Renal cortical epithelial cell (primary cell): ENCODE results near the gene PLEKHG2. TPM values are rescaled to one million over a fixed set of nuclear protein-coding genes. Genes with fewer than 3 reads are reported as not detected.
"Not testable (repeated sequence)": the region's sequence is repeated elsewhere in the genome, so short reads cannot be mapped to it uniquely, and the experiment has no call there.

Experiments used
- DNase-seq: peaks from one replicate; pipeline ENCODE4 v3.0.0-alpha.2; 2011; ENCODE audit warnings: low read depth
- total RNA-seq: library from RNA; depleted of rRNA; stranded (reverse); fragments of >200 nt; gene quantifications from 2 replicates; pipeline ENCODE4 v1.2.3, GENCODE V29; 2014

PLEKHG2 gene, protein sequence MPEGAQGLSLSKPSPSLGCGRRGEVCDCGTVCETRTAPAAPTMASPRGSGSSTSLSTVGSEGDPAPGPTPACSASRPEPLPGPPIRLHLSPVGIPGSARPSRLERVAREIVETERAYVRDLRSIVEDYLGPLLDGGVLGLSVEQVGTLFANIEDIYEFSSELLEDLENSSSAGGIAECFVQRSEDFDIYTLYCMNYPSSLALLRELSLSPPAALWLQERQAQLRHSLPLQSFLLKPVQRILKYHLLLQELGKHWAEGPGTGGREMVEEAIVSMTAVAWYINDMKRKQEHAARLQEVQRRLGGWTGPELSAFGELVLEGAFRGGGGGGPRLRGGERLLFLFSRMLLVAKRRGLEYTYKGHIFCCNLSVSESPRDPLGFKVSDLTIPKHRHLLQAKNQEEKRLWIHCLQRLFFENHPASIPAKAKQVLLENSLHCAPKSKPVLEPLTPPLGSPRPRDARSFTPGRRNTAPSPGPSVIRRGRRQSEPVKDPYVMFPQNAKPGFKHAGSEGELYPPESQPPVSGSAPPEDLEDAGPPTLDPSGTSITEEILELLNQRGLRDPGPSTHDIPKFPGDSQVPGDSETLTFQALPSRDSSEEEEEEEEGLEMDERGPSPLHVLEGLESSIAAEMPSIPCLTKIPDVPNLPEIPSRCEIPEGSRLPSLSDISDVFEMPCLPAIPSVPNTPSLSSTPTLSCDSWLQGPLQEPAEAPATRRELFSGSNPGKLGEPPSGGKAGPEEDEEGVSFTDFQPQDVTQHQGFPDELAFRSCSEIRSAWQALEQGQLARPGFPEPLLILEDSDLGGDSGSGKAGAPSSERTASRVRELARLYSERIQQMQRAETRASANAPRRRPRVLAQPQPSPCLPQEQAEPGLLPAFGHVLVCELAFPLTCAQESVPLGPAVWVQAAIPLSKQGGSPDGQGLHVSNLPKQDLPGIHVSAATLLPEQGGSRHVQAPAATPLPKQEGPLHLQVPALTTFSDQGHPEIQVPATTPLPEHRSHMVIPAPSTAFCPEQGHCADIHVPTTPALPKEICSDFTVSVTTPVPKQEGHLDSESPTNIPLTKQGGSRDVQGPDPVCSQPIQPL (N-terminal part only)
- 6.1 and 12.9 TPM in 2 replicates for total RNA-seq

DNA sequence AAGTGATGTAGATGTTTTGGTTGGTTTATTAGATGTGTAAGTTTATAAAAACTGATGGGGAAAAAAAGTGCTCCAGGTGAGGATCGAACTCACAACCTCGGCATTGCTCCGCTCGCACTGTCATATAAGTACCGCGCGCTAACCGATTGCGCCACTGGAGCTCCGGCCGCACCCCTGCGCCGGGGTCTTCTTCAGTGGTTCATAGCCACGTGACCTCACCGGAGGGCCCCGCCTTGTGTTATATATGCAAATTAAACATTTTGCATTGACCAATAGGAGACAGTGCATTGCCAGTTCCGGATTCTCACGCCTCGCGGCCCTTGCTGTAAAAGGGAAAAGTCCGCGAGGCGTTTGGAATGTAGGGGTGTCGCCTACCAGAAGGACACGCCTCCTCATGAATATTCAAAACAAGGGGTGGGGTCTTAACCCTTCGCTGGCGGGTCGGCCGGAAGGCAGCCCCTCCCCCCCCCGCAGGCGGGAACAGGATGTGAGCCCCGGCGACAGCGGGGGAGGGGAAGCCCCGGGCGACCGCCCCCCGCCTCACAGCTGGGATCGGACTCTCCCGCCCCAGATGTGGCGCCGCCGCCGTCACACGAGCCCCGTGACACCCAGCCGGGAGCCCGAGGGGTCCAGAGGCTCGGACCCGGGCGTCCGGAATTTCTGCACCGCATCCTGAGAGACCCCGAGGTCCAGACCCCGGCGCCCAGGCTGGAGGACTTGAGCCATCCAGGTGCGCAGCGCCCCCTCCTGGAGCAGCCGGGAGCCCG, at the start of gene PLEKHG2:
Gene PLEKHG2, plus strand, starts transcription at position 570 of the 767 bp plus-strand sequence. CDS start 1,418 bp downstream, outside the sequence.
- DNase-seq: peak; percentile 99

DNA sequence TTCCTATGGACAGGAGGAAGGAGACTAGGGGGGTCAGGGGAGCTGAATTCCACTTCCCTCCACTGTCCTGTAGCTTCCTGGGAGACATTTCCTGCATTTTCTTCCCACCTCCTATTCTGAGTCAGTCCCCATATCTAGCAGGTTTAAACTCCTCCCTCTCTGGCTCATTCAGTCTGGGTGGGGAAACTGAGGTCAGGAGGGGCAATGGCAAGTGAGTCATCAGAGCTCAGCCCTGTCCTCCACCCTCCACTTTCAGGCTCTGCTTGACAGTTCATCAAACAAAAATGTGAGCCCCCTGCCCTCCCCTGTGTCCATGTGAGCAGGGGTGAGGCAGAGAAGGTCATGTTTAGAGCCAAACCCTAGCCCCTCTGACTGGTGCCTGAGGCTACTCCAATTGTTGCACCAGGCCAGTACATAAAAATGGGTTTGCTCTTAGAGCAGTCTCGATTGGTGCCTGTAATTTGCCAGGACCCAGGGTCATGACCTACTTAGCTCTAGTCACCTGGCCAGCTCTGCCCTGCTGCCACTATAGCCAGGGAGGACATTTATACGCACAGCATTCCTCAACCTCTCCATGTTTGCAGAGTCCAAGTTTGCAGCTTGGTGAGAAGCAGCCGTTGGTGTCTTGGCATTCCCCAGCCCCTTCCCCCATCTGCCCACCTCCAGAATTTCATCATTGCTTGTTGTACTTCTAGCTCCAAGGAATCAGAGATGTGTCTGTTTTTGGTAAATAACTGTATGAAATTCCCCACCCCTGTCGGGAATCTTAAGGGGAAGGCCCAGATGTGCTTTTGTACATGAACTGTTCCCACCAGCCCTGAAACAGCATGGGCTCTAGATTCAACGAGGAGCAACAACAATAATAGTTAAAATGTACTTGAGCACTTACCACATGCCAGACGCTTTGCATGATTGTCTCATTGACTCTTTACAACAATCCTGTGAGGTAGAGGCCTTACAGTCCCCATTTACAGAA, 49.5 kb upstream of the PLEKHG2 start:
- DNase-seq: peak; percentile 90

DNA sequence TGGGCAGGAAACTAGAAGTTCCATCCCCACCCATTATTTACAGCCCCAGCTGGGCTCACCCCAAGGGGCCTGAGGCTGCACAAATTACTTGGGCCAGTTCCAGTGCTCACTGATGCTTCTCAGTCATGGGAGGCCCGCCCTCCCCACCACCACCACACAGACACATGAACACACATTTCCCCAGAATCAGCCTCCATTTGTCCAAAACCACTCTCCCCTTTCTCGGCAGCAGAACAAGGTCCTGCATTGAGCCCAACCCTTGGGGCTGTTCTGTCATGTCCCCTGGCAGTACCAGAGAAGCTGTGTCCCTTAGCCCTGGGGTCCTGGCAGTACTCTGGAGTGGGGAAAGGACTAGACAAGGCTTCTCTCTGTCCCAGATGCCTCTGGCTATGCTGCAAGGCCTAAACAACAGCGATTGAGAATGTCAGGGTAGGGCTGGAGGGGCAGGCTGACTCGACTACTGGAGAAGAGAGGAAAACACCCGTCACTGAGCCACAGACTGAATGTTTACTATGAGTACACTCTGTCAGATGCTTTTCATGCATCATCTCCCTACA, 48.5 kb upstream of the PLEKHG2 start:
- DNase-seq: peak; percentile 66

DNA sequence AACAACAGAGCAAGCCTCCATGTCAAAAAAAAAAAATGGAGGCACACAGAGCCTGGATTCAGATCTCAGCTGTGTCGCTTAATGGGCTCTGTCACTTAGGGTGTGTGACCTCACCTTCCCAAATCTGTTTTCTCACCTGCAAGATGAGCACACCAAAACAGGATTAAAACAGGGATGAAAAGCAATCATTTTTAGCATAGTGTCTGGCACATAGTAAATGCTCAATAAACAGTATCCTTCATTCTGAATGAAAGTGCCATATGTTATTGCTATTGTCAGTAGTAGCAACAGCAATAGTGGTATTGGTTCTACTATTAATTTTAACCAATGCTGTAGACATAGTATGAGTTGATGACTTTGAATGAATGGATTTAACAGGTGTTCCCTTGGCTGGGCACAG, 46.9 kb upstream of the PLEKHG2 start:
- DNase-seq: no peak

DNA sequence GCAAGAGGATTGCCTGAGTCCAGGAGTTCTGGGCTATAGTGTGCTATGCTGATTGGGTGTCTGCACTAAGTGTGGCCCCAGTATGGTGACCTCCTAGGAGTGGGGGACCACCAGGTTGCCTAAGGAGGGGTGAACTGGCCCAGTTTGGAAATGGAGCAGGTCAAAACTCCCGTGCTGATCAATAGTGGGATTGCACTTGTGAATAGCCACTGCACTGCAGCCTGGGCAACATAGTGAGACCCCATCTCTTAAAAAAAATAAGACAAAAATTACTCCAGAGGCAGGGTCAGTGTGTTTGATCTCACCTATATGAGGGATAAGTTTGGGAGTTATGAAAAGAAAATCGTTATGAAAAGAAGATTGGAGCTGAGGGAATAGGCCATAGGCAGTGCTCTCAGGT, 43.3 kb upstream of the PLEKHG2 start:
- no peak for DNase-seq

DNA sequence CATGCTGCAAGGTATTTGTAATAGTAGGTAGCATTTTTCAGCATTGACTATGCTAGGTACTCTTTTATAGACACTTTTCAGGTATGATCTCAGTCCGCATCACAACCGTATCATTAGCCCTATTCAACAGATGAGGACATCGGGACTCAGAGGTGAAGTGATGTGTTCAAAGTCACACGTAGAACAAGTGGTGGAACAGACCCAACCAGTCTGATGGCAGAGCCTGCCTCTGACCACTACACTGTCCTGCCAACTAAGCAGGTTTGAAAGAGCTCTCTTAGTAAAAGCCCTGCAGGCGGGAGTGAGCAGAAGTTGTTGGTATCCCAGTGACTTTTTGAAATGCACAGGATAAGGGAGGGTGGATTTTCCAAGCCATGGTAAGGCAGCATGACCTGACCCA, 41.7 kb upstream of the PLEKHG2 start:
- DNase-seq: no peak

DNA sequence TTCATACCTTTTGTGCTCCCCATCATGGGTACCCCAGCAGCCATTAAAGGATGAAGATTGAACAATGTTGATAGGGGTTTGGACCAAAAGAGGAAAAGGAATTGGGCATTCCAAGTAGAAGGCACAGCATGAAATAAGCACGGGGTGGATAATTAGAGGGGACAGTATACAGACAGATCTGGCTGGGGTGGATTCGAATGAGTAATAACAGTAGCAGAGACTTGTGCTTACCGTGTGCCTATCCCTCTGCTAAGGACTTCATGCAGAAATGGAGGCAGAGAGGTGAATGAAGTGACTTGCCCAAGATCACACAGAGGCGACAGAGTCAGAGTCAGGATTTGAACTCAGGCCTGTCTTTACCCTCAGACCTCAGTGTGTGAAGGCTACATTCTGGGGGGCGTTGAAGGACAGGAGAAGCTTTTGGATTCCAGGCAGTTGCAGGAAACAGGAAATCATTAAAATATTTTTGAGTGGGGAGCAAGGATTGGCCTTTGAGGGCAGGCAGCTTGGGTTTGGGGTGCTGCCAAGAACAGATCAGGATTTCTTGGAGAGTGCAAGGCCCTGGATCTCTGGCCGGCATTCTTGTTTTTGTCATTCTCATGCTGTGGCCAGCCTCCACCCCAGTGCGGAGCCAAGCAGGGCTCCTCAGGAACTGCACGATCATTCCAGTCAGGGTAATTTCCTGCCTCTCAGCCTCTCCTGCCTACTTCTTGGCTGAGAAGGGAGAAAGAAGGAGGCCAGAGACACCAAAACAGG, 40.2 kb upstream of the PLEKHG2 start:
- peak; percentile 41 for DNase-seq

DNA sequence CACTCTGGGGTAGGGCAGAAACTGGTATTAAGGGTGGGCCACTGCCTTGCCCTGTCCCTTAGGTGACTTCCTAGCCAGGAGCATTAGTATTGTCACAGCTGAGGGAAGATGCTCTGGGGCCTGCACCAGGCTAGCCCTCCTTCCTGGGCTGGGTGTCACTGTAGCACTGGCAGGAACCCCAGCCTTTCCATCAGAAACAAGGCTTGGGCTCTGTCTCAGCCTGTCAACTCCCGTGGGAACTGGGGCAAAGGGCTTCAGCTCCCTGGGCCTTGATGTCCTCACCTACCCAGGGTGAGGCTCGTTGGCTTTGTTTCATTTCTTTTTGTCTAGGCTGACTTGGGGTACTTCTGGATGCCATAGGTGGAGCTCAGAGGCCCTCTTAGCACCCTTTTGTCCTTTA, 39.5 kb upstream of the PLEKHG2 start:
- no peak for DNase-seq

DNA sequence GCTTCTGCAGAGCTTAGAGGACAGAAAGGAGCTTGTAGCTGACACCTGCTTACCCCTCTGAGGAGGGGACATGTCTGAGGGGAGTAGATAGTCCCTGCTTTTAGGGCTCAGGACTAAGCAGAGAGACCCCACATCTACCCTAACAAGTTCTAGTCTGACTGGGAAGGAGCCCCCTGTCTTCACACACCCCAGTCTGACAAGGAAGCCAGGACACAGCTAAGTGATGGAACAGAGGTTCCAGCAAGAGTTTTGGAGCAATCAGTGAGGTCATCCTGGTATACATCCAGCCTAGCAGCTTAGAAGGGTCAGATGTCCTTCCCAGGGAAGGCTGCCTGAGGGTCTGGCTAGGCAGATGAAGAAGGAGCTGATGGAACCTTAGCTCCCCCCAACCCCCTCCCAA, 36.5 kb upstream of the PLEKHG2 start:
- no peak for DNase-seq

DNA sequence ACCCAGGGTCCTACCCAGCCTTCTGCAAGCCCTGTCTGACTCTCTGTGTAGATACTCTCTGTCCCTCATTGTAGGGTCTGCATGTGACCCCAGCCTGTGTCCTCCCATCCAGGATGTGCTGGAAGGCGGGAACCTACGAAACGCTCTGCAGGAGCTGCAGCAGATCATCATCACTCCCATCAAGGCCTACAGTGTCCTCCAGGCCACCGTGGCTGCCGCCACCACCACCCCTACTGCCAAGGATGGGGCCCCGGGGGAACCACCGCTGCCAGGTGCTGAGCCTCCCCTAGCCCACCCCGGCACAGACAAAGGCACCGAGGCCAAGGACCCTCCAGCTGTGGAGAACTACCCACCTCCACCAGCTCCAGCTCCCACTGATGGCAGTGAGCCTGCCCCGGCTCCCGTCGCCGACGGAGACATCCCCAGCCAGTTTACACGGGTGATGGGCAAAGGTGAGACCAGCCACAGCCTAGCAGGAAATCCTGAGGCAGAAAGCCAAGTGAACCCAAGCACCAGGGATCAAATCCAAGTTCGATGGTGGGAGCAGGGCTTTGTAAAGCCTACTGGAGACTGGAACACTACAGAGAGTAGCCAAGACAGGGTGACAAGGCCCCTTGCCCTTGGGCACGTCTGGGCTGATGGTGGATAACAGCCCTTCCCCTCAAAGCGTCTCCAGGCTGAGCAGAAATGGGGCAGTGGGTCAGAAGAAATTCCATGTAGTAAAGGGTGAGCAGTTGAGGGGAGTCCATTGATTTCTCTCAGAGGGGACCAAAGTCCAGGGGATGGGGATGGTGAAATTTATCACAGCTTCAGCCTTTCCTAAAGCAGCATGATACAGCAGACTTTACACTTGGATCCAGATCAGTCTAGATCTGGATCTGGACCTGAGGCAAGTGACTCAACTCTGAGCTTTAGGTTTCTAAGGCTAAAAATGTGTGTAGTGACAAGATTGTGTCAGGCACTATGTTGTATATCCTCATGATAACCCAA, 34.8 kb upstream of the PLEKHG2 start:
- no peak for DNase-seq

DNA sequence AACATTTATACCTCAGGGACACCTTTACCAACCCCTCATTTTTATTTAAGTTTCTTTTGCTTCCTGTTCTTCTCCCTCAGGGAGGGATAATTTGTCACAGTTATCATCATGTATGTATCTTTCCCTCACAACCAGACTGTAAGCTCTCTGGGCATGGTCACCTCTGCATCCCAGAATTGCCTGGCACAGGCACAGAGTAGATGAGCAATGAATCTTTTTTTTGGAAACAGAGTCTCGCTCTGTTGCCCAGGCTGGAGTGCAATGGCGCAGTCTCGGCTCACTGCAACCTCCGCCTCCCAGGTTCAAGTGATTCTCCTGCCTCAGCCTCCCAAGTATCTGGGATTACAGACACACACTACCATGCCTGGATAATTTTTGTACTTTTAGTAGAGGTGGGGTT, 33.1 kb upstream of the PLEKHG2 start:
- not testable (repeated sequence) for DNase-seq

DNA sequence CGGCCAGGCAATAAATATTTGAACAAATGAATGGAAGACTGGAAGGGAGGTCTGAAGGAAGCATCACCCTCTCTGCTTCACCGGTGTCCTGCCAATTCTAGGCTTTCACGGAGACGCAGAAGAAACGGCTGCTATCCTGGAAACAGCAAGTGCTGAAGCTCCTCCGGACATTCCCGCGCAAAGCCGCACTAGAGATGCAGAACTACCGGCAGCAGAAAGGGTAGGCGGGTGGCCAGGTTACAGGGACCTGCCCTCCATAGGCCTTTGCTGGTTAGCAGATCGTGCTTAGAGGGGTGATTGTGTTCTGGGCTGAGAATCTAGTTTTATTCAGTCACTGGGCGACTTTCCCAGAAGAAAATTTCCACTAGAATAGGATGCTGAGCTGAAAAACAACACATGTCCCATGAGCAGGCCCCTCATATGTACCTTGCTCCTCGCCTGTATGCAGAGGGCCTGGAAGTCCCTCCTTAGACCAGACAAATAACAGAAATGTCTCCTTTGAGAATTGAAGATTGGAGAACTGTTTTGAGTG, 32.5 kb upstream of the PLEKHG2 start:
- no peak for DNase-seq

DNA sequence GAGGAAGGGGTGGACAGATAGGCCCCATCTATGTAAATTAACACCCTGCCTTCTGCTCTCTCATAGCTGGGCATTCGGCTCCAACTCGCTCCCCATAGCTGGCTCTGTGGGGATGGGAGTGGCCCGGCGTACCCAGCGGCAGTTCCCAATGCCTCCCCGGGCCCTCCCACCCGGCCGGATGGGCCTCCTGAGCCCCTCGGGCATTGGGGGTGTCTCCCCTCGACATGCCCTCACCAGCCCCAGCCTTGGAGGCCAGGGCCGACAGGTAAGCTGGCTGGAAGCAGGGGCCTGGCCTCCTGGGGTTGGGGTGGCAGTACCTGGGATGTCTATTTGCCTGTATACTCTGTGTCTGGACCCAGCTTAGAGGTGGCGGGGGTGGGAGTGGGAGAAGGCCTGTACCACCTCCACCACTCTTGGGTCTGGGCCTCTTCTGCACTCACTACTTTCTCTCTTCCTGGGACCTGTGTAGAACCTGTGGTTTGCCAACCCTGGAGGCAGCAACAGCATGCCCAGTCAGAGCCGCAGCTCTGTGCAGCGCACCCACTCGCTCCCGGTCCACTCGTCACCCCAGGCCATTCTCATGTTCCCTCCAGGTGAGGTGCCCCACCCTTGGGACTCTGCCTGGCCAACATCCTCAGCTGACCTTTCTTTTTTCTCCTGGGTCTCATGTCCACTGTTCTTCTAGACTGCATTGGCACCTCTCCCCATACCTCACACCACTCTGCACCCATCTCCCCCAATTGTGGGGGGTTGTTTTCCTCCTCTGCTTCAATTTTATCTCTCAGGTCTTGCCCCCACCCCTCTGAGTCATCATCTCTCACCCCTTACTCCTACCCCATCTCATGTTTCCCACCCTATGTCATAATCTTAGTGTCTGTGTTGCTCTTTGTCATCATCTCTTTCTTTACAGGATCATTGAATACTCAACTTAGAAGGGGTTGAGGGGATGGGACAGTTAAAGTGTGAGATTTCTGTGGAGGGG, 31.7 kb upstream of the PLEKHG2 start:
- no peak for DNase-seq

DNA sequence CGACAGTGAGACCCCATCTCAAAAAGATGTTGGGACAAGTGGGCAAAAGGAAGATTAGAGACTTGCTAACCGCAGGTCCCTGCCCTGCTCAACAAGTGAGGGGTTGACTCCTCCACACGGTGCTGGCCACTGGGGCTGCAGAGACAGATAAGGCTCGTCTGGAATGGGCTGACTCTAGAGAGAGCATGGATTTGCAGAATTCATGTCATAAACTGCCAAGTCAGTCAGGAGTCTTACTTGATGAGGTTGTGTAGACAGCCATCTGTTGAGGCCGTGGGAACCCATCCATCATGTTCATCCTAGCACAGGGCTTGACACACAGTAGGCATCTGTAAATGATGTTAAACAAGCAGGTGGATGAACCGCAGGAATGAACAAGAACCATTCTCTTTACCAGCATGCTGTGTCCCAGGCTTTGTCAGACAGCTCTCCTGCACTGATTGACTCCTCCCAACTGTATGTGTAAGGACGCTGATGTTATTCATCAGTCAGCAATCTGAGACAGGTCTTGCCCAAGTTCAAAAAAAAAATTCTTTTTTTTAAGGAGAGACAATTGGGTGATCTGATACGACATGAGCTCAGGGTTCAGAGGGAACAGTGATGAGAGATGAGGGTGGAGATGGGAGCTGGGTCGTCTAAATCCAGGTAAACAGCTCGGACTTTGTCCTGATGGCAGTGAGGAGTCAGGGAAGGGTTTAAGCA, 30.4 kb upstream of the PLEKHG2 start:
- no peak for DNase-seq

DNA sequence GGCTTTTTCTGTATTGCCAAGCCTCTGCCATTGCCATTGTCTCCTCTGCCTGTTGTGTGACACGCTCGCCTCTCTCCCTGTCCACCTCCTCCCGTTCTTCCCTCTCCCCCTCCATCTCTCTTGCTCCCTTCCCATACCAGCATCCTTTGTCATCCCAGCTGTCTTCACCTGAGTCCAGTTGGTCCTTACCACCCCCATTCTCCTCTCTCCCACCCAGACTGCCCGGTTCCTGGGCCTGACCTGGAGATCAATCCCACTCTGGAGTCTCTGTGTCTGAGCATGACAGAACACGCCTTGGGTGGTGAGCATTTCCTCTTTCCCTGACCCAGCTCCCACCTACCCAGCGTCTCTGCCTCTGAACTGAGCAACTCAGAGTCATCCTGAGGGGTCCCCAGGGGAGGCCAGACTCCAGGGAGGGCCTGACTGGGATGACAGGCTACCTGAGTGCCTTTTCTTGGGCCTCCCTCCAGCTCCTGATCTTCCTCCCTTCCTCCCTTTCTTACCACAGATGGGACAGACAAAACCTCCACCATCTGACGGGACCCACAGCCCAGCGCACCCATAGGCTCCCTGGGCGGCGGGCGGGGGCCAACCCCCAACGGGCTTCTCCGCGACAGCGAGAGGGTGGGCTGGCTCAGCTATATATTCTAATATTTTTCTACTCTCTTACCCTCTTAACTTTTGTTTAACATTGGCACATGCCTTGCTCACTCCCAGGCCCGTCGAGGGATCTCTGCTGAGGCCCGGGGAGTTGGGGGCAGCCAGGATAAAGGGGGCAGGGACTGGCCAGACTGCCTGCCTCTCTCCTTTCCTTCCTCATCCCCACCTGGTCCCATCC, 29.3 kb upstream of the PLEKHG2 start:
- no peak for DNase-seq
